DMS53 treated with DMSO at 0.1 percent for 48 hours (cell line): ENCODE data around the gene AKAP17A.
A peak's percentile ranks its signal among the peaks of the same experiment; 100 is the strongest.

ENCODE experiments used
- DNase-seq: peaks from one replicate; lab custom pipeline; 2025; ENCODE audit not compliant: unreplicated experiment; lab: John Stamatoyannopoulos, UW

AKAP17A gene

GRCh38 chrX:1581132-1581531, 10.3 kb upstream of the AKAP17A start:
- DNase-seq, result peak; percentile 7

- DNase-seq, result peak; percentile 26
Measured at GRCh38 chrX:1582686-1583437, 8.5 kb upstream of the AKAP17A start.

- no peak for DNase-seq
Measured at GRCh38 chrX:1584237-1585011, 7.0 kb upstream of the AKAP17A start.

GRCh38 chrX:1587161-1587560, 4.2 kb upstream of the AKAP17A start:
- no peak for DNase-seq

- DNase-seq, result no peak
Measured at GRCh38 chrX:1589356-1590130, 1.9 kb upstream of the AKAP17A start.

- no peak for DNase-seq
Measured at GRCh38 chrX:1591863-1592469, 562 bp downstream of the AKAP17A start.

GRCh38 chrX:1592470-1593142, 1.2 kb downstream of the AKAP17A start:
- no peak for DNase-seq

GRCh38 chrX:1593286-1594271, 2.2 kb downstream of the AKAP17A start:
- no peak for DNase-seq

GRCh38 chrX:1595711-1596060, 4.3 kb downstream of the AKAP17A start:
- no peak for DNase-seq

- no peak for DNase-seq
Measured at GRCh38 chrX:1596676-1597344, 5.4 kb downstream of the AKAP17A start.

GRCh38 chrX:1597345-1598020, 6.1 kb downstream of the AKAP17A start:
- no peak for DNase-seq

GRCh38 chrX:1598021-1598875, 6.8 kb downstream of the AKAP17A start:
- DNase-seq, result no peak

- DNase-seq, result no peak
Measured at GRCh38 chrX:1598876-1599790, 7.7 kb downstream of the AKAP17A start.

- DNase-seq, result no peak
Measured at GRCh38 chrX:1599791-1600405, 8.5 kb downstream of the AKAP17A start.

GRCh38 chrX:1600406-1601050, 9.1 kb downstream of the AKAP17A start:
- DNase-seq, result no peak
